Epithelial cell of proximal tubule (primary cell): ENCODE measurements around the gene RPS6KA2. TPM values are rescaled to one million over a fixed set of nuclear protein-coding genes. Genes with fewer than 3 reads are reported as not detected.

Source experiments
- DNase-seq: peaks from one replicate; pipeline ENCODE4 v3.0.0-alpha.2; 2011; ENCODE audit warnings: low read depth
- H3K4me3 ChIP-seq: 2 replicates; pipeline ENCODE4 v1.5.1; 2011; ENCODE audit warnings: low read depth, mild to moderate bottlenecking, low read length
- CTCF ChIP-seq: conservative IDR thresholded peaks from 2 replicates; pipeline ENCODE4 v1.5.1; 2012; ENCODE audit warnings: low read depth, mild to moderate bottlenecking, low read length
- total RNA-seq: library from RNA; depleted of rRNA; stranded (reverse); fragments of >200 nt; gene quantifications from 2 replicates; pipeline ENCODE4 v1.2.3, GENCODE V29; 2015

The RPS6KA2 gene
- total RNA-seq, 1 donor from 2014 or later, result 20.8 TPM

- no peak overlapping the region for H3K4me3 ChIP-seq
- DNase-seq, result no peak
- TF ChIP-seq CTCF, result no peak
Measured at GRCh38 chr6:166618251-166618650, 8.8 kb downstream of the RPS6KA2 start.

DNA sequence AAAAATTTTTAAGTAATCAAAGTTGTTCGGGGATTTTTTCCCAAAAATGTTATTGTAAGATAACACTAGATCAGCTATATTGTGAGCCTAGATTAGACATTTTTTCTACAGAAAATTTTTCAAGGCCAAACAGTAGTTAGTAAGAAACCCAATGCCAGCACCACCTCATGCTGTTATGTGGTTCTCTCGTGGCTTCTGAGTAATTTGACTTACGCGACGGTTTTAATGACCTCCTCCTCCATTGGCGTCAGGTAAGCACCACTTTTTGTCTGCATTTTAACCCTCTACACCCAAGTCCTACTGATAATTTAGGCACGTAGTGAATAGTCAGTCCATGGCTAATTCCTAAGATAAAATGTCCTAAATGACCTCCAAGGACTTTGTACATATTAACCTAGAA, 9.7 kb downstream of the RPS6KA2 start:
- DNase-seq, result no peak
- TF ChIP-seq CTCF, result no peak

GRCh38 chr6:166616261-166617238, 10.5 kb downstream of the RPS6KA2 start:
- no peak for TF ChIP-seq CTCF
- DNase-seq, result no peak
- H3K4me3 ChIP-seq, result no peak overlapping the region

More for the DNA sequence above, 9.7 kb downstream of the RPS6KA2 start:
- H3K4me3 ChIP-seq, result no peak overlapping the region

- DNase-seq, result no peak
- TF ChIP-seq CTCF, result no peak
- no peak overlapping the region for H3K4me3 ChIP-seq
Measured at GRCh38 chr6:166615059-166615770, 11.8 kb downstream of the RPS6KA2 start.

- H3K4me3 ChIP-seq, result no peak overlapping the region
- no peak for TF ChIP-seq CTCF
- no peak for DNase-seq
Measured at GRCh38 chr6:166614589-166614988, 12.5 kb downstream of the RPS6KA2 start.

- DNase-seq, result no peak
- no peak for TF ChIP-seq CTCF
- H3K4me3 ChIP-seq, result no peak overlapping the region
Measured at GRCh38 chr6:166614171-166614583, 12.9 kb downstream of the RPS6KA2 start.
